Endodermal cell (in vitro differentiated cells): ENCODE data around the gene DNMBP. TPM values are rescaled to one million over a fixed set of nuclear protein-coding genes. Genes with fewer than 3 reads are reported as not detected.

ENCODE experiments used
- DNase-seq: peaks from one replicate; pipeline ENCODE4 v3.0.0-alpha.2; 2017
- H3K27ac ChIP-seq: 2 replicates; pipeline ENCODE4 v1.5.1; 2013; ENCODE audit warnings: mild to moderate bottlenecking, low read depth, low read length, moderate library complexity
- H3K27me3 ChIP-seq: 2 replicates; pipeline ENCODE4 v1.6.1; 2013; ENCODE audit warnings: mild to moderate bottlenecking, low read length, moderate library complexity; ENCODE audit not compliant: insufficient read depth, control insufficient read depth, poor library complexity, severe bottlenecking
- H3K36me3 ChIP-seq: 2 replicates; pipeline ENCODE4 v1.7.0; 2013; ENCODE audit warnings: mild to moderate bottlenecking, low read length, moderate library complexity; ENCODE audit not compliant: control insufficient read depth, insufficient read depth
- H3K4me1 ChIP-seq: one replicate; pipeline ENCODE4 v1.7.0; 2013; ENCODE audit warnings: low read length; ENCODE audit not compliant: control insufficient read depth, insufficient read depth
- H3K4me3 ChIP-seq: 2 replicates; pipeline ENCODE4 v1.5.1; 2013; ENCODE audit warnings: mild to moderate bottlenecking, low read length, moderate library complexity
- H3K9ac ChIP-seq: 2 replicates; pipeline ENCODE4 v1.6.1; 2013; ENCODE audit warnings: mild to moderate bottlenecking, low read length, moderate library complexity; ENCODE audit not compliant: poor library complexity, severe bottlenecking; ENCODE audit errors: extremely low read depth
- H3K9me3 ChIP-seq: 2 replicates; pipeline ENCODE4 v1.6.1; 2013; ENCODE audit warnings: mild to moderate bottlenecking, low read length, moderate library complexity; ENCODE audit not compliant: control insufficient read depth
- H3K27ac Mint-ChIP-seq: 2 replicates; pipeline ENCODE4 v1.8.0; 2020; ENCODE audit warnings: mixed read lengths
- H3K27me3 Mint-ChIP-seq: 2 replicates; pipeline ENCODE4 v1.8.0; 2021; ENCODE audit warnings: mild to moderate bottlenecking, mixed read lengths; ENCODE audit not compliant: insufficient read depth
- H3K36me3 Mint-ChIP-seq: 2 replicates; pipeline ENCODE4 v1.8.0; 2020; ENCODE audit warnings: low read depth, mixed read lengths
- H3K4me1 Mint-ChIP-seq: 2 replicates; pipeline ENCODE4 v1.8.0; 2020; ENCODE audit warnings: mixed read lengths
- H3K4me3 Mint-ChIP-seq: 2 replicates; pipeline ENCODE4 v1.8.0; 2020; ENCODE audit warnings: mild to moderate bottlenecking, moderate library complexity, mixed read lengths
- H3K9me3 Mint-ChIP-seq: 2 replicates; pipeline ENCODE4 v1.8.0; 2020; ENCODE audit warnings: mild to moderate bottlenecking, mixed read lengths
- WGBS, 2 experiments: methylation state at CpG; one replicate each; pipeline versions ENCODE4 v1.1.5 to v1.1.7; 2013; ENCODE audit warnings: missing lambda C conversion rate in 2 of 2, mixed read lengths in 1 of 2; ENCODE audit not compliant: insufficient coverage in 1 of 2, insufficient read length in 1 of 2; 5-methylcytosine and 5-hydroxymethylcytosine counted together
- total RNA-seq, 2 donors: library from RNA; stranded (reverse); fragmentation: NEBNext Ultra II Directional in 1 of 2; extraction: Animal tissue kit (Norgen Biotek cat#: 25700) in 1 of 2; gene quantifications; 2 replicates in 1 of 2; 3 replicates in 1 of 2; pipeline ENCODE4 v1.2.1, GENCODE V29; 2021
- TF ChIP-seq, protein P1 (sequence below): fragments of 200-600 bp; sonication (generic); conservative IDR thresholded peaks from 2 replicates; pipeline ENCODE4 v1.5.0; 2021; ENCODE audit warnings: antibody characterized with exemption, mild to moderate bottlenecking

DNMBP gene
- total RNA-seq, 2 donors from 2014 or later = 45.4 to 85.4 TPM

DNA sequence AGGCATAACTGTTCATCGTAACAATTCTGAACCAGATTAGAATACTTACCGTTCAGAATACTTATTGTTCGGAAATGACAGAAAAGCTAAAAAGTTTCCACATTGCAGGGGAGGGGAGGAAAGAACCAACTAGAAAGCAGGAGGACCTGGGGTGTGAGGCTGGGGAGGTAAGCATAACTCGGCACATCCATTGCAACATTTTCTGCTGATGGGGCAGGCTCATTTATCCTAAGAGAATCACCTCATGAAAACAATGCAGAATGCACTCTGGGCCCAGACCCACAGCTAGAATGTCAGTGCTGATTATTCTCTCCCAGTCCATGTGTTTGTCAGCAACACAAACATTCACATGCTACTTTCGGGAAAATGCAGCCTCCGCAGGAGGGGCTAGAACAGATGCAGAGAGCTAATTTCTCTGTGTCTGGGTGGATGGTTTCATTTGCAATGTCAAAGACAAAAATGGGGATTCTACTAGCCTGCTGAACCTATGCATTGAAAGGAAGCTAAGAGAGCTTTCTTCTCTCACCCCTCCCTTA lies 9.6 kb downstream of the DNMBP start:
- no peak overlapping the region for H3K4me3 Mint-ChIP-seq
- peaks cover 9% of the 10 kb centered on the region for H3K4me1 ChIP-seq
- H3K36me3 Mint-ChIP-seq = peaks cover 32% of the 10 kb centered on the region
- no peak overlapping the region for H3K27ac ChIP-seq
- H3K36me3 ChIP-seq = peaks cover 26% of the 10 kb centered on the region
- H3K27me3 ChIP-seq = no peaks in the 10 kb centered on the region
- H3K9me3 Mint-ChIP-seq = no peaks in the 10 kb centered on the region
- no peaks in the 10 kb centered on the region for H3K27me3 Mint-ChIP-seq
- H3K4me1 Mint-ChIP-seq = peaks cover 34% of the 10 kb centered on the region
- TF ChIP-seq, protein P1, sequence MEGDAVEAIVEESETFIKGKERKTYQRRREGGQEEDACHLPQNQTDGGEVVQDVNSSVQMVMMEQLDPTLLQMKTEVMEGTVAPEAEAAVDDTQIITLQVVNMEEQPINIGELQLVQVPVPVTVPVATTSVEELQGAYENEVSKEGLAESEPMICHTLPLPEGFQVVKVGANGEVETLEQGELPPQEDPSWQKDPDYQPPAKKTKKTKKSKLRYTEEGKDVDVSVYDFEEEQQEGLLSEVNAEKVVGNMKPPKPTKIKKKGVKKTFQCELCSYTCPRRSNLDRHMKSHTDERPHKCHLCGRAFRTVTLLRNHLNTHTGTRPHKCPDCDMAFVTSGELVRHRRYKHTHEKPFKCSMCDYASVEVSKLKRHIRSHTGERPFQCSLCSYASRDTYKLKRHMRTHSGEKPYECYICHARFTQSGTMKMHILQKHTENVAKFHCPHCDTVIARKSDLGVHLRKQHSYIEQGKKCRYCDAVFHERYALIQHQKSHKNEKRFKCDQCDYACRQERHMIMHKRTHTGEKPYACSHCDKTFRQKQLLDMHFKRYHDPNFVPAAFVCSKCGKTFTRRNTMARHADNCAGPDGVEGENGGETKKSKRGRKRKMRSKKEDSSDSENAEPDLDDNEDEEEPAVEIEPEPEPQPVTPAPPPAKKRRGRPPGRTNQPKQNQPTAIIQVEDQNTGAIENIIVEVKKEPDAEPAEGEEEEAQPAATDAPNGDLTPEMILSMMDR = no peak
- WGBS, 2 experiments = 84 to 89% methylated on average over 5 to 6 of the region's 6 CpGs
- no peak for DNase-seq
- H3K9me3 ChIP-seq = no peaks in the 10 kb centered on the region
- no peak overlapping the region for H3K9ac ChIP-seq
- H3K4me3 ChIP-seq = no peak overlapping the region
- no peak overlapping the region for H3K27ac Mint-ChIP-seq

DNA sequence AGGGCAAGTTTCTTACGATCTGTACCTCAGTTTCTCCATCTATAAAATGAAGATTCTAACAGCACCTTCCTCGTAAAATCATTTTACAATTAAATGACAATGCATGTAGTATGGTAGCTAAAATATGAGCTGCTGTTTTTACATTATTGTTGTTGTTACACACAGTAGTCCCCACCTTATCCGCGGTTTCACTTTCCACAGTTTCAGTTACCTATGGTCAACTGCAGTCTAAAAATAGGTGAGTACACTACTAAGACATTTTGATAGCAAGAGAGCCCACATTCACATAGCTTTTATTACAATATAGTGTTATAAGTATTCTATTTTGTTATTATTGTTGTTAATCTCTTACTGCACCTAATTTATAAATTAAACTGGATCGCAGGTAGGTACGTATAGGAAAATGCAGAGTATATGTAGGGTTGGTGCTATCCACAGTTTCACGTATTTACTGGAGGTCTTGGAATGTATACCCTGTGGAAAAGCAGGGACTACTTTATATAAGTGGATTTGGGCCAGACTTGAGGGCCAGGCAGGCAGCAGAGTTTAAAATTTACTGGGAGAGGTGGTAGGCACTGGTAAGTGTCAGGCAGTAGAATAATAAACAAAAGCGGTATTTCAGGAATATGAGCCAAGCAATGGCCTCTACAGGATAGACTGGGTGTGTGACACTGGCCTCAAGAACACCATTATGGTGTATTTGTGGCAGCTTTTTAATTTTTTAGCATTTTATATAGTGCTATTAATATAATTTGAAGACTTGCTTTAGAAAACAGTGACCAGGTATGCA lies 10.2 kb downstream of the DNMBP start:
- Histone ChIP-seq H3K27ac (no peak overlapping the region), H3K36me3 (peaks cover 32% of the 10 kb centered on the region), H3K9me3 (no peaks in the 10 kb centered on the region), H3K4me1 (peaks cover 9% of the 10 kb centered on the region), H3K27me3 (no peaks in the 10 kb centered on the region), H3K4me3 (no peak overlapping the region), H3K9ac (no peak overlapping the region)
- Mint-ChIP-seq H3K27me3 (no peaks in the 10 kb centered on the region), H3K9me3 (no peaks in the 10 kb centered on the region), H3K36me3 (peaks cover 35% of the 10 kb centered on the region), H3K27ac (no peak overlapping the region), H3K4me1 (peaks cover 31% of the 10 kb centered on the region), H3K4me3 (no peak overlapping the region)
- 93 to 95% methylated on average over 4 to 7 of the region's 8 CpGs for WGBS, 2 experiments
- TF ChIP-seq, protein P1 = no peak
- no peak for DNase-seq

- Histone ChIP-seq H3K4me1 (peaks cover 9% of the 10 kb centered on the region), H3K36me3 (peaks cover 34% of the 10 kb centered on the region), H3K27me3 (no peaks in the 10 kb centered on the region), H3K27ac (no peak overlapping the region), H3K9ac (no peak overlapping the region), H3K4me3 (no peak overlapping the region), H3K9me3 (no peaks in the 10 kb centered on the region)
- DNase-seq = no peak
- 96% methylated on average over 5 of the region's 6 CpGs; no CpG with 5 or more reads in 1 of the 2 experiments for WGBS, 2 experiments
- H3K9me3 Mint-ChIP-seq = no peaks in the 10 kb centered on the region
- TF ChIP-seq, protein P1 = no peak
- H3K36me3 Mint-ChIP-seq = peaks cover 32% of the 10 kb centered on the region
- H3K27me3 Mint-ChIP-seq = no peaks in the 10 kb centered on the region
- H3K27ac Mint-ChIP-seq = no peak overlapping the region
- peaks cover 31% of the 10 kb centered on the region for H3K4me1 Mint-ChIP-seq
- H3K4me3 Mint-ChIP-seq = no peak overlapping the region
Observed at GRCh38 chr10:99998889-99999288, 10.9 kb downstream of the DNMBP start.
